ENCODE measurements around the gene ZDHHC7.

DNA sequence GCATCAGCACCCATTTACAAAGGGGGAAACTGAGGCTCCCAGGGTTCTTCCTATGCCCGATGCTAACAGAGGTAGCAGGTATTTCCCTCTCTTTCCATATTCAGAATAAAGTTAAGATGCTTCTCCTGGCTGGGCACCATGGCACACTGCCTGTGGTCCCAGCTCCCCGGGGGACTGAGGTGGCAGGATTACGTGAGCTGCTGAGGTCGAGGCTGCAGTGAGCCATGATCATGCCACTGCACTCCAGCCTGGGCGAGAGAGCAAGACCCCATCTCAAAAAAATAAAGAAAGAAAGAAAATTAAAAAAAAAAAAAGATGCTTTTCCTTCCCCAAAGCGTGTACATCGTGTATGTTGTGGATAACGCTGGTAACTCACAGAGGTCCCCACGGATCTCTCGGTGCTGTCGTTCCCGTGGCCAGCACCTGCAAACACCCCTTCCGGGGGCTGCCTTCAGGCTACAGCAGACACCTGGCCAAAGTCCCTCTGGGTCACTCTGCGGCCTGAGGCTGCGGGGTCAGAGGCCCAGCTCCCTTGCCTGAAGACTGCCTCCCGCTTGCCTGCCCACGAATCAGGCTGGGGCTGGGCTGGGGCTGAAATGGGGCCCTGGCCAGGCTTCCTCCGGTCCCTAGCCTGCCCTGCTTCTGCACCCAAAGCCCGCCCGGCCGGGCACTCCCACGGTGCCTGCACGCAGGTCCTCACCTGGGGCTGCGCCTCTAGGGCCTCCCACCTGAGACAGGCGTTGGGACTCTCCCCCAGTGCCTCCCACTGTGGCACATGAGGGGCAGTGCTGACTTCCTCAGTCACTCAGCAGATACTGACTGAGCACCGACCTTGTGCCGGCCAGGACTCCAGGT lies 63.1 kb downstream of the ZDHHC7 start:
- TF ChIP-seq, protein P1, sequence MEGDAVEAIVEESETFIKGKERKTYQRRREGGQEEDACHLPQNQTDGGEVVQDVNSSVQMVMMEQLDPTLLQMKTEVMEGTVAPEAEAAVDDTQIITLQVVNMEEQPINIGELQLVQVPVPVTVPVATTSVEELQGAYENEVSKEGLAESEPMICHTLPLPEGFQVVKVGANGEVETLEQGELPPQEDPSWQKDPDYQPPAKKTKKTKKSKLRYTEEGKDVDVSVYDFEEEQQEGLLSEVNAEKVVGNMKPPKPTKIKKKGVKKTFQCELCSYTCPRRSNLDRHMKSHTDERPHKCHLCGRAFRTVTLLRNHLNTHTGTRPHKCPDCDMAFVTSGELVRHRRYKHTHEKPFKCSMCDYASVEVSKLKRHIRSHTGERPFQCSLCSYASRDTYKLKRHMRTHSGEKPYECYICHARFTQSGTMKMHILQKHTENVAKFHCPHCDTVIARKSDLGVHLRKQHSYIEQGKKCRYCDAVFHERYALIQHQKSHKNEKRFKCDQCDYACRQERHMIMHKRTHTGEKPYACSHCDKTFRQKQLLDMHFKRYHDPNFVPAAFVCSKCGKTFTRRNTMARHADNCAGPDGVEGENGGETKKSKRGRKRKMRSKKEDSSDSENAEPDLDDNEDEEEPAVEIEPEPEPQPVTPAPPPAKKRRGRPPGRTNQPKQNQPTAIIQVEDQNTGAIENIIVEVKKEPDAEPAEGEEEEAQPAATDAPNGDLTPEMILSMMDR (IDR thresholded peaks at IDR 0.05): no peak
- no peak for TF ChIP-seq POLR2A (IDR thresholded peaks at IDR 0.05)
- no peak for TF ChIP-seq POLR2AphosphoS5 (IDR thresholded peaks at IDR 0.05)

All from gastroesophageal sphincter (tissue), 3 donors.